Retina (tissue), 1 donor: ENCODE data around the gene WDR19.
"Not testable (repeated sequence)": the region's sequence is repeated elsewhere in the genome, so short reads cannot be mapped to it uniquely, and the experiment has no call there.

Experiments used
- DNase-seq: peaks from one replicate; pipeline ENCODE4 v3.0.0-alpha.2; 2016

The WDR19 gene

DNA sequence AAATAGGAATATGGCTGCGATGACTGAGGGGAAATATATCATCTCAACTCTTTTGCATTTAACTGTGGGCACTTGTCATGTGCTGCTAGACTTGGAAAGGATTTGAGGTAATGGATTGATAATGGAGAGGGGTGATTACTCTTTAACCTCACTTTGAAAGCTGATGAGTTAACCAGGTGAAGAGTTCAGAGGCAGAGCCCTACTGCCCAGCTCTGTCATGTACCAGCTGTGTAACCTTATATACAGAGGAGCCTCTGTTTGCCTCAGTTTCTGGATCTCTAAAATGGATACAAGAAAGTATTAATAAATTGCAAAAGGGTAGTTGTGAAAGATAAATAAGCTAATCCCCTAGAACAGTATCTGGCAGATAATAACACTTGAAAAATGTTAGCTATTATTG lies 51.5 kb downstream of the WDR19 start:
- no peak for DNase-seq

GRCh38 chr4:39235021-39235420 lies 52.7 kb downstream of the WDR19 start:
- no peak for DNase-seq

DNA sequence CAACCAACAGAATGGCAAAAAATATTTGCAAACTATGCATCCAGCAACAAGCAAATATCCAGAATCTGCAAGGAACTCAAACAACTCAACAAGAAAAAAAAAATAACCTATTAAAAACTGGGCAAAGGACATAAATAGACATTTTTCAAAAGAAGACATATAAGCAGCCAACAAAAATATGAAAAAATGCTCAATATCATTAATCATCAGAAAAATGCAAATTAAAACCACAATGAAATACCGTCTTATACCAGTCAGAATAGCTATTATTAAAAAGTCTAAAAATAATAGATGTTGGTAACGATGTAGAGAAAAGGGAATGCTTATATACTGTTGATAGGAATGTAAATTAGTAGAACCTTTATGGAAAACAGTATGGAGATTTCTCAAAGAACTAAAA lies 53.4 kb downstream of the WDR19 start:
- DNase-seq: no peak

GRCh38 chr4:39237179-39237578 lies 54.9 kb downstream of the WDR19 start:
- DNase-seq: no peak

DNA sequence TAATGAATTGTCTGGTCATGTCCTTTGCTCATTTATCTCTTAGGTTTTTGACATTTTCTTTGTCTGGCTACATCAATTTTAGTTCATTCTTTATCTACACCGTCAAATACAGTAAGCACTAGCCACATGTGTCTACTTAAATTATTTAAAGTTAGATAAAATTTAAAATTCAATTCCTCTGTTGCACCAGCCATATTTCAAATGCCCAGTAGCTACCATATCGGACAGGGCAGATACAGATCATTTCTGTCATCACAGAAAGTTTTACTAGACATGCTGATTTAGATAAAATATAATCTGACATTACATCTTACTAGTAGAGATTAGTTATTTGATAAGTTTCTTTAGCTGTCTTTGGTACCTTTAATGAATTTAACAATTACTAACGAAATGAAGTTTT lies 61.1 kb downstream of the WDR19 start:
- no peak for DNase-seq

DNA sequence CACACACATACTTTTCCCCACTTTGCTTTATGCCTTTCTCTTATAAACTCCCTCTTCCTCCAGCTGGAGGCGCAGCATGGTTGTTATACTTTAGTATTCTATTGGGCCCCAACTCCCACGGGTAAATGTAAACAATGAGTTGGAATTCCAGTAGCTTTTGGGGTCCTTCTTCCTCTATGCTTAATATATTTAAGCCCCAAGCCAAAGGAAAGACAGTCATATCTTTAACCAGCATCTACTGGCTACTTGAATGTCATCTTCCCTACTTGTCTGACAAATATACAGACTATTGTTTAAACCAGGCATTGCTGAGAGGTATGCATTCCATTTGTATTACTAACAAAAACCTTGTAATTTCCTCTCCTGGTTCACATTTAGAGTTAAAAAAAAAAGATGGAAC lies 72.9 kb downstream of the WDR19 start:
- DNase-seq: no peak

DNA sequence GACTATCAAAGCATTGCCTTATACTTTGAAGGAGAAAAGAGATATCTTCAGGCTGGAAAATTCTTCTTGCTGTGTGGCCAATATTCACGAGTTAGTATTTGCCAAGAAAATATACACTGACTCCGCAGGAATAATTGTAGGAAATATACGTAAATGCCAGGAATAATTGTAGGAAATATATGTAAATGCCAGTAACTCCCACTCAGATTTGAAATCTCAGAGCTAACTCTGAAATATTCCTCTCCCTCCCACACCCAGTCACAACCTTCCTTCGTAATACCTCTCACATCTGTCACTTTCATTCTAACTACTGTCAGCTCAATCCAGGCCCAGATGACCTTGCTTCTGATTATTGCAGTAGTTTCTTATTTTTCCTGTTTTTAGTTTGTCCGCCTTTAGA lies 73.5 kb downstream of the WDR19 start:
- DNase-seq: no peak

GRCh38 chr4:39256436-39256835 lies 74.1 kb downstream of the WDR19 start:
- DNase-seq: no peak

- DNase-seq: no peak
These were observed 77.4 kb downstream of the WDR19 start for GRCh38 chr4:39259571-39260330.

- DNase-seq: no peak
These were observed 81.6 kb downstream of the WDR19 start for GRCh38 chr4:39263895-39264294.

DNA sequence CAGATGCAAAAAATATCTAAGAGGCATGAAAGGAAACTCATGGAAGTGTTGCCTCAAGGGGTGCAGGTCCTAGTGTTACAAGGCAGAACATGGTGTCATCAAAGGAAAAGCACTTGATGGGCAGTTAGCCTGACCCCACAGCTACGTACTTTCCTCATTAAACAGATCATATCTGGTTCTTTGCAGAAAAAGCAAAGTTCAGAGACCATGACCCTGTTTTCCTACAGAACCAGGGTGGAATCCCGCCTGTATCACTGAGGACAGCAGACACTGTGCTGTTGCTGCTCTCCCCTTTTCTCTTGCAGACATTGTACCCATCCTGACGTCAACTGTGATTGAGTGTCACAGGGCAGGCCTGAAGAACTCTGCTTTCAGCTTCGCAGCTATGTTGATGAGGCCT lies 92.2 kb downstream of the WDR19 start:
- DNase-seq: no peak

DNA sequence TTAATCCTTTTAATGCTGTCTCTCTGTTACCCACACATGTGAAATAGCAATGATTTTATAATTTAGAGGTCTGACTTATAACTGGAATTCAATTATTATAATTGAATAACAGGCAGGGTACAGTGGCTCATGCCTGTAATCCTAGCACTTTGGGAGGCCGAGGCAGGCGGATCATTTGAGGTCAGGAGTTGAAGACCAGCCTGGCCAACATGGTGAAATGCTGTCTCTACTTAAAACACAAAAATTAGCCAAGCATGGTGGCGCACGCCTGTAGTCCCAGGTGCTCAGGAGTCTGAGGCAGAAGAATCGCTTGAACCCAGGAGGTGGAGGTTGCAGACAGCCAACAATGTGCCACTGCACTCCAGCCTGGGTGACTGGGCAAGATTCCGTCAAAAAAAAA lies 95.3 kb downstream of the WDR19 start:
- DNase-seq: not testable (repeated sequence)

DNA sequence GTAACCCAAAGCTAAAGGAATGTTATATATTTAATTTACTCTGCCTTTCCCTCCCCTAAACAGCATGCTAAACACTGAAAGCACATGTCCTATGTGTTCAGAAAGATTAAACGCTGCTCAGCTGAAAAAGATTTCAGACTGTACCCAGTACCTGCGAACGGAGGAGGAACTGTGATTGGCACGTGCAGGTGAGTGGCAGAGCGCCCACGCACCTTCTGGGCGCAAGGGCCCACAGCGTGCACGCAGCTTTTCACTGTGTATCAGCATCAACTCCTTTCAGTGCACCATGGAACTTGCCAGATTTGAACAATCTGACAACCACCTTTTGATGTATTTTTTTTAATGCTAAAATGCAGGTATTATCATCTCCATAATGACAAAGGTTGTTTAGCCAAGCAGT lies 96.1 kb downstream of the WDR19 start:
- no peak for DNase-seq

DNA sequence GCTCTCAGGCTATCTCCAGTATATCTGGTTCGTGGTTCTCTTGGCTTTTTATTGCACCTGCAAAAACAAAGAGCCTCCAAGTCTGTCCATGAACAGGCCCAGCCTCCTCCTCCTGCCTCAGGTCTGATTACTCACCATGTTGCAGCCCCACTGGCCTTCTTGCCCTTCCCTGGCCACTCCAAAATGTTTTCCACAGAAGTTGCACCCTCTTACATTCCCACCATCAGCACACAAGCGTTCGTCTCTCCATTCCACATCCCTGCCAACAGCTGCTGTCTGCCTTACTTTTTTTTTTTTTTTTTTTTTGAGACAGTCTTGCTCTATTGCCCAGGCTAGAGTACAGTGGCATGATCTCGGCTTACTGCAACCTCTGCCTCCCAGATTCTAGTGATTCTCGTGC lies 97.1 kb downstream of the WDR19 start:
- DNase-seq: no peak

GRCh38 chr4:39280770-39281169 lies 98.4 kb downstream of the WDR19 start:
- no peak for DNase-seq

- no peak for DNase-seq
These were observed 102.9 kb downstream of the WDR19 start for GRCh38 chr4:39285111-39285795.

- no peak for DNase-seq
These were observed 103.5 kb downstream of the WDR19 start for GRCh38 chr4:39285853-39286252.

- DNase-seq: no peak
These were observed 103.9 kb downstream of the WDR19 start for GRCh38 chr4:39286263-39286662.

- DNase-seq: no peak
These were observed 104.9 kb downstream of the WDR19 start for GRCh38 chr4:39287223-39287622.

GRCh38 chr4:39291686-39292085 lies 109.4 kb downstream of the WDR19 start:
- no peak for DNase-seq

- DNase-seq: not testable (repeated sequence)
These were observed 110.1 kb downstream of the WDR19 start for GRCh38 chr4:39292433-39292832.

DNA sequence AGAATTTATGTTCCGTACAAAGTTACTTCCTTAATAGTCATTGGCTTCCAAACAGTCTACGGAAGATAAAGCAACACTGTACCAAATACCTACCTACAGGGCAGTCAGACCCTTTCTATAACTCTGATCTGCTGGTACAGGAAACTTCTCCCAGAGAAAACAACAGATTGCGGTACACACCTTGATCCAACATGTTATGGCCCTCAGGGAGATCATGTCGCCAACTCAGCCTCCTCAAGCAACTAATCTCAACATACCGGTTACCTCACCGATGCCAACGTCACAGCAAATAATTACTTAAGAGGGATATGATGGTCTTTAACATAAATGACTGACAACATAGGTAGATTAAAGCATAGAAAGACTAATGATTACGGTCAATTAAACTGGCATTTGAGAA lies 113.5 kb downstream of the WDR19 start:
- DNase-seq: no peak

- no peak for DNase-seq
These were observed 120.6 kb downstream of the WDR19 start for GRCh38 chr4:39302901-39303300.

GRCh38 chr4:39303871-39304270 lies 121.5 kb downstream of the WDR19 start:
- DNase-seq: no peak

GRCh38 chr4:39304651-39305050 lies 122.3 kb downstream of the WDR19 start:
- DNase-seq: no peak
